Regular cardiac myocyte (primary cell): Measurements from ENCODE around the gene DDX39B. TPM values are rescaled to one million over a fixed set of nuclear protein-coding genes. Genes with fewer than 3 reads are reported as not detected.

Experiments
- total RNA-seq: library from RNA; depleted of rRNA; stranded (reverse); fragments of >200 nt; gene quantifications from 2 replicates; pipeline ENCODE4 v1.2.3, GENCODE V29; 2014

The DDX39B gene
- total RNA-seq, result 156 and 555 TPM in 2 replicates

GRCh38 chr6:31541658-31542521 lies at the start of gene DDX39B:
Gene DDX39B (minus strand): TSS chr6:31542003. CDS start chr6:31540532, 1,471 bp downstream.

GRCh38 chr6:31586008-31586407 lies 44.2 kb upstream of the DDX39B start, which contains the start of gene LST1:
Gene LST1 (plus strand): TSS chr6:31586277. CDS start chr6:31587300, 1,023 bp downstream.

GRCh38 chr6:31582230-31582643 lies 40.4 kb upstream of the DDX39B start, which contains the start of gene LTB:
Gene LTB (minus strand): TSS chr6:31582424. CDS start chr6:31582417, 7 bp downstream.

GRCh38 chr6:31575335-31575901 lies 33.6 kb upstream of the DDX39B start, which contains the start of gene TNF:
Gene TNF (plus strand): TSS chr6:31575565. CDS start chr6:31575742, 177 bp downstream.

GRCh38 chr6:31572041-31572911 lies 30.5 kb upstream of the DDX39B start, which contains the start of gene LTA:
Gene LTA (plus strand): TSS chr6:31572289. CDS start chr6:31572743, 454 bp downstream.

GRCh38 chr6:31546958-31547726 lies 5.3 kb upstream of the DDX39B start, which contains the start of gene NFKBIL1:
Gene NFKBIL1 (plus strand): TSS chr6:31547608. CDS start chr6:31547695, 87 bp downstream.

GRCh38 chr6:31546339-31546957 lies 4.6 kb upstream of the DDX39B start, which contains the start of gene ATP6V1G2:
Gene ATP6V1G2 (minus strand): TSS chr6:31546608. CDS start chr6:31546559, 49 bp downstream.

GRCh38 chr6:31528821-31529328 lies 12.9 kb downstream of the DDX39B start, which contains the start of gene MCCD1:
Gene MCCD1 (plus strand): TSS chr6:31528962. CDS start chr6:31529015, 53 bp downstream.

GRCh38 chr6:31497531-31498476 lies 44.0 kb downstream of the DDX39B start, which contains the start of gene MICB:
Gene MICB (plus strand): TSS chr6:31498145. CDS start chr6:31498194, 49 bp downstream.

Other genes with a start within 250 kb of the DDX39B start
- gene HLA-B, start 184.8 kb downstream of the DDX39B start, total RNA-seq, result 116 and 206 TPM in 2 replicates
- 45.1 and 62.3 TPM in 2 replicates for gene MICA, start 138.4 kb downstream of the DDX39B start, total RNA-seq
- gene MICB, start 43.9 kb downstream of the DDX39B start, total RNA-seq, result 9.0 and 20.7 TPM in 2 replicates
- not detected in 2 replicates for gene MCCD1, start 13.0 kb downstream of the DDX39B start, total RNA-seq
- gene ATP6V1G2, start 4.6 kb upstream of the DDX39B start, total RNA-seq, result 1.2 and 5.1 TPM in 2 replicates
- gene NFKBIL1, start 5.6 kb upstream of the DDX39B start, total RNA-seq, result 19.7 and 32.7 TPM in 2 replicates
- not detected in 2 replicates for gene LTA, start 30.3 kb upstream of the DDX39B start, total RNA-seq
- not detected in 2 replicates for gene TNF, start 33.6 kb upstream of the DDX39B start, total RNA-seq
- 0.28 TPM in 1 of 2 replicates, not detected in the other for gene LTB, start 40.4 kb upstream of the DDX39B start, total RNA-seq
- not detected in 2 replicates for gene LST1, start 44.3 kb upstream of the DDX39B start, total RNA-seq
- gene NCR3, start 51.0 kb upstream of the DDX39B start, total RNA-seq, result not detected in 2 replicates
- gene AIF1, start 73.2 kb upstream of the DDX39B start, total RNA-seq, result not detected in 2 replicates
- 19.7 and 31.1 TPM in 2 replicates for gene PRRC2A, start 78.7 kb upstream of the DDX39B start, total RNA-seq
- gene BAG6, start 110.7 kb upstream of the DDX39B start, total RNA-seq, result 90.5 and 111 TPM in 2 replicates
- gene APOM, start 113.9 kb upstream of the DDX39B start, total RNA-seq, result 0.28 and 1.2 TPM in 2 replicates
- gene C6orf47, start 118.8 kb upstream of the DDX39B start, total RNA-seq, result 21.9 and 23.4 TPM in 2 replicates
- gene GPANK1, start 123.0 kb upstream of the DDX39B start, total RNA-seq, result 14.1 and 22.2 TPM in 2 replicates
- gene CSNK2B, start 124.1 kb upstream of the DDX39B start, total RNA-seq, result 93.0 and 140 TPM in 2 replicates
- 2.0 and 2.3 TPM in 2 replicates for gene LY6G5B, start 128.0 kb upstream of the DDX39B start, total RNA-seq
- 0.38 and 1.7 TPM in 2 replicates for gene LY6G5C, start 139.1 kb upstream of the DDX39B start, total RNA-seq
- 47.1 and 56.7 TPM in 2 replicates for gene ABHD16A, start 161.3 kb upstream of the DDX39B start, total RNA-seq
- gene LY6G6F, start 164.9 kb upstream of the DDX39B start, total RNA-seq, result not detected in 2 replicates
- not detected in 2 replicates for gene LY6G6D, start 173.3 kb upstream of the DDX39B start, total RNA-seq
- gene LY6G6C, start 179.7 kb upstream of the DDX39B start, total RNA-seq, result under 0.01 TPM in 1 of 2 replicates, not detected in the other
- gene MPIG6B, start 181.4 kb upstream of the DDX39B start, total RNA-seq, result 0.28 TPM in 1 of 2 replicates, not detected in the other
- gene DDAH2, start 187.3 kb upstream of the DDX39B start, total RNA-seq, result 58.1 and 70.5 TPM in 2 replicates
- gene CLIC1, start 194.5 kb upstream of the DDX39B start, total RNA-seq, result 711 and 1,283 TPM in 2 replicates
- 4.4 and 5.4 TPM in 2 replicates for gene MSH5, start 198.0 kb upstream of the DDX39B start, total RNA-seq
- gene SAPCD1, start 220.7 kb upstream of the DDX39B start, total RNA-seq, result 0.19 and 0.85 TPM in 2 replicates
- under 0.01 TPM in 1 of 2 replicates, not detected in the other for gene VWA7, start 235.3 kb upstream of the DDX39B start, total RNA-seq